HEK293 (cell line): ENCODE measurements around the gene ATP6V1G1.

Experiments
- ZNF510 ChIP-seq: fragments of 450-650 bp; formaldehyde crosslinking; IDR thresholded peaks from 2 replicates; pipeline ENCODE4 v1.5.1; 2018; ENCODE audit warnings: mild to moderate bottlenecking, missing genetic modification characterization, missing biosample characterization; ENCODE audit not compliant: insufficient replicate concordance
- TF ChIP-seq, protein P1 (sequence below): fragments of 450-650 bp; formaldehyde crosslinking; IDR thresholded peaks from 2 replicates; pipeline ENCODE4 v1.5.1; 2016; ENCODE audit warnings: missing biosample characterization, missing genetic modification characterization

DNA sequence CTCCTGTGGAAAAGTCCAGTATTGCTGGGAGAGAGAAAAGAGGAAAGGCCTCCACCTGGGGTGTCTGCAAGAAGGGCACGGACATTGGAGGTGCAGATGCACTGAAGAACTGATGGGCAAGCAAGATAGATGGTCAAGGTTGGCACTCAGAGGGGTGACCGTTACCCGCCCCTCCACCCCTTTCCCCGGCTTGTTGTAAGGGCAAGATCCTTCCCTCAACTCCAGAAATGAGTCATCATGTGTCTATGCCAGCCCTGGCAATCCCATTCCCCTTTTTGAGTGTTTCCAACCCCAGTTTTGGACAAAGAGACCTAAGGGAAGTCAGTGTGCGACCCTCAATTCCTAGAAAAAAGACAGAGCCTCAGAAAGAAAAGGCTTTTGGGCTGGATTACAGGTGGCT lies 34.9 kb upstream of the ATP6V1G1 start:
- TF ChIP-seq, protein P1, sequence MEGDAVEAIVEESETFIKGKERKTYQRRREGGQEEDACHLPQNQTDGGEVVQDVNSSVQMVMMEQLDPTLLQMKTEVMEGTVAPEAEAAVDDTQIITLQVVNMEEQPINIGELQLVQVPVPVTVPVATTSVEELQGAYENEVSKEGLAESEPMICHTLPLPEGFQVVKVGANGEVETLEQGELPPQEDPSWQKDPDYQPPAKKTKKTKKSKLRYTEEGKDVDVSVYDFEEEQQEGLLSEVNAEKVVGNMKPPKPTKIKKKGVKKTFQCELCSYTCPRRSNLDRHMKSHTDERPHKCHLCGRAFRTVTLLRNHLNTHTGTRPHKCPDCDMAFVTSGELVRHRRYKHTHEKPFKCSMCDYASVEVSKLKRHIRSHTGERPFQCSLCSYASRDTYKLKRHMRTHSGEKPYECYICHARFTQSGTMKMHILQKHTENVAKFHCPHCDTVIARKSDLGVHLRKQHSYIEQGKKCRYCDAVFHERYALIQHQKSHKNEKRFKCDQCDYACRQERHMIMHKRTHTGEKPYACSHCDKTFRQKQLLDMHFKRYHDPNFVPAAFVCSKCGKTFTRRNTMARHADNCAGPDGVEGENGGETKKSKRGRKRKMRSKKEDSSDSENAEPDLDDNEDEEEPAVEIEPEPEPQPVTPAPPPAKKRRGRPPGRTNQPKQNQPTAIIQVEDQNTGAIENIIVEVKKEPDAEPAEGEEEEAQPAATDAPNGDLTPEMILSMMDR (tag by site-specific recombination), result no peak
- no peak for TF ChIP-seq ZNF510 (tag by site-specific recombination)
